NT2/D1 (cell line): ENCODE data around the gene CNOT10.
"Not testable (repeated sequence)": the region's sequence is repeated elsewhere in the genome, so short reads cannot be mapped to it uniquely, and the experiment has no call there.

ENCODE experiments used
- SUZ12 ChIP-seq: IDR thresholded peaks from 2 replicates; pipeline ENCODE4 v1.6.1; 2011; ENCODE audit not compliant: insufficient read length, insufficient read depth; ENCODE audit errors: extremely low read depth
- YY1 ChIP-seq: IDR thresholded peaks from 2 replicates; pipeline ENCODE4 v1.6.1; 2011; ENCODE audit not compliant: insufficient read length, insufficient read depth
- ZNF274 ChIP-seq: IDR thresholded peaks from 2 replicates; pipeline ENCODE4 v1.6.1; 2011; ENCODE audit warnings: mild to moderate bottlenecking, low read depth, low read length

DNA sequence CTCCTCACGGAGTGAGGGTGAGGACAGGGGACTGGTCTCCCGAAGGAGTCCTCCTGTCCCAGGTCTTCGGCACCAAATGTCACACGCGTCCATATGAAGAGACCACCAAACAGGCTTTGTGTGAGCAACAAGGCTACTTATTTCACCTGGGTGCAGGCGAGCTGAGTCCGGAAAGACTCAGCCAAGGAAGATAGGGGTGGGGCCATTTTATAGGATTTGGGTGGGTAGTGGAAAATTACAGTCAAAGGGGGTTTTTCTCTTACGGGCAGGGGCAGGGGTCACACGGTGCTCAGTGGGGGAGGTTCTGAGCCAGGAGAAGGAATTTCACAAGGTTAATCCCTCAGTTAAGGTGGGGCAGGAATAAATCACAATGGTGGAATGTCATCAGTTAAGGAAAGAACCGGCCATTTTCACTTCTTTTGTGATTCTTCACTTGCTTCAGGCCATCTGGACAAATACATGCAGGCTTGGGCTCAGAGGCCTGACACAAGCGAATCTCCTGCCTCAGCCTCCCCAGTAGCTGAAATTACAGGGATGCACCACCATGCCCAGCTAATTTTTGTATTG, 111.5 kb downstream of the CNOT10 start:
- not testable (repeated sequence) for TF ChIP-seq SUZ12, YY1, ZNF274
